Measurements from ENCODE around the gene ITGB8. TPM values are rescaled to one million over a fixed set of nuclear protein-coding genes. Genes with fewer than 3 reads are reported as not detected.

ITGB8 gene
- total RNA-seq, 1 donor from 2014 or later = 62.6 TPM

DNA sequence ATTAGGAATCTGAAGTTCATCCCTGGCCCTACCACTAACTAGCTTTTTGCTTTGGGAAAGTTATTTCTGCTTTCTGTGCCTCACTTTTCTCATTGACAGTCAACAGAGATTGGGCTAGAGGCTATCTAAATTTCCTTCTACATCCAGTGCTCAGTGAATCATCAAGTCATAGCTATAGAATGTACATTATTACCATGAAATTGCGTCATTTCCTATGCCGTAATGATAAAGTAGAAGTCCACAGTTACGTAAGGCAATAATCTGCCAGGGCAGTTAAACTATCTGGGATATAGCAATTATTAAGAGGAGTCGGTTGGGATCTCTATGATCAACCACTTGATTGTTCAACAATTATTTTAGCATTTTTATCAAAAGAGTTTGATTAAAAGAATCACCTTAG, 64.4 kb downstream of the ITGB8 start:
- peaks cover 0 to 41% of the 10 kb centered on the region in 2 donors for H3K36me3 ChIP-seq
- no peak for DNase-seq (ENCODE audit: extremely low spot score in 2 of 2)
- intact Hi-C loops (cut with DNase I) = no loop called here
- H3K27ac ChIP-seq = no peak overlapping the region
- TF ChIP-seq POLR2AphosphoS5 (IDR thresholded peaks at IDR 0.05; ENCODE audit: insufficient read depth in 1 of 2, low read depth in 1 of 2) (no peak), POLR2A (IDR thresholded peaks at IDR 0.05) (no peak)
- TF ChIP-seq, protein P1, sequence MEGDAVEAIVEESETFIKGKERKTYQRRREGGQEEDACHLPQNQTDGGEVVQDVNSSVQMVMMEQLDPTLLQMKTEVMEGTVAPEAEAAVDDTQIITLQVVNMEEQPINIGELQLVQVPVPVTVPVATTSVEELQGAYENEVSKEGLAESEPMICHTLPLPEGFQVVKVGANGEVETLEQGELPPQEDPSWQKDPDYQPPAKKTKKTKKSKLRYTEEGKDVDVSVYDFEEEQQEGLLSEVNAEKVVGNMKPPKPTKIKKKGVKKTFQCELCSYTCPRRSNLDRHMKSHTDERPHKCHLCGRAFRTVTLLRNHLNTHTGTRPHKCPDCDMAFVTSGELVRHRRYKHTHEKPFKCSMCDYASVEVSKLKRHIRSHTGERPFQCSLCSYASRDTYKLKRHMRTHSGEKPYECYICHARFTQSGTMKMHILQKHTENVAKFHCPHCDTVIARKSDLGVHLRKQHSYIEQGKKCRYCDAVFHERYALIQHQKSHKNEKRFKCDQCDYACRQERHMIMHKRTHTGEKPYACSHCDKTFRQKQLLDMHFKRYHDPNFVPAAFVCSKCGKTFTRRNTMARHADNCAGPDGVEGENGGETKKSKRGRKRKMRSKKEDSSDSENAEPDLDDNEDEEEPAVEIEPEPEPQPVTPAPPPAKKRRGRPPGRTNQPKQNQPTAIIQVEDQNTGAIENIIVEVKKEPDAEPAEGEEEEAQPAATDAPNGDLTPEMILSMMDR (IDR thresholded peaks at IDR 0.05) = no peak
- H3K9me3 ChIP-seq = no peaks in the 10 kb centered on the region
- no peak overlapping the region for H3K4me3 ChIP-seq
- peaks cover 10% of the 10 kb centered on the region for H3K4me1 ChIP-seq
- no peaks in the 10 kb centered on the region for H3K27me3 ChIP-seq

DNA sequence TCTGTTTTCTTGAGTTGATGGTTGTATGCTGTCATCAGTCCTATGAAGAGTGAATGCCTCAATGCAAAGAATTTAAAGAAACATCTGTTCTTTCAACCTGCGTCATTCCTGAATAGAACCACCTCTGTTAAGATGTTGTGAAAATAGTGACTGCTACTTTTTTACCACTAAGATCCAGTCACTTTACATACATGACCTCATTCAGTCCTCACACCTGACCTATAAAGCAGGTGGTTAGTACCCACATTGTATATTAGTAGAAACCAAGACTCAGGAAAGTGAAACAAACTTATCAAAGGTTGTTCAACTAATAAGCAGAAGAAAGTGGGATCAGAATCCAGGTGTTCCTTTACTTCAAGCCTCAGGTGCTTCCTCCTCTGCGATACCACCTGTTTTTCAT, 64.8 kb downstream of the ITGB8 start:
- Histone ChIP-seq H3K4me1 (peaks cover 10% of the 10 kb centered on the region), H3K9me3 (no peaks in the 10 kb centered on the region), H3K4me3 (no peak overlapping the region), H3K27ac (no peak overlapping the region), H3K27me3 (no peaks in the 10 kb centered on the region), H3K36me3 (peaks cover 0 to 41% of the 10 kb centered on the region in 2 donors)
- intact Hi-C loops (cut with DNase I) = no loop called here
- no peak for DNase-seq (ENCODE audit: extremely low spot score in 2 of 2)
- TF ChIP-seq POLR2A (IDR thresholded peaks at IDR 0.05) (no peak), POLR2AphosphoS5 (IDR thresholded peaks at IDR 0.05; ENCODE audit: insufficient read depth in 1 of 2, low read depth in 1 of 2) (no peak)
- TF ChIP-seq, protein P1 (IDR thresholded peaks at IDR 0.05) = no peak

DNA sequence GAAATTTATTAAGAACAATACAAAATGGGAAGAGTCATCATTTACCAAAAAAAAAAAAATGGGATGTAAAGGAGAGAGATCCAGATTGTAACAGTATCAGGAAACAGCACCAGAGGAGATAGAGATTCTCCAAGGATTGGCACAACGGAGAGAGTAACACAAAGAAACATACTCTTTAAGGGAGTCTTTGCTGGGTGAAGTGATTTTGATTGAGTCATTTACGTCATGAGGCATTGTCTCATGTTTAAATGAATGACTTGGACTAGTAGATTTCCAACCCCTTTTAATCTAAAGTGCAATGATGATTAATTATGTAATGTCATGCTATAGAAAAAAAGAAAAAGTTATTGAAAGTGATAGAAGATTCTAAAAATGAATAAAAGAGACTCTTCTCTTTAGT, 68.8 kb downstream of the ITGB8 start:
- DNase-seq (ENCODE audit: extremely low spot score in 2 of 2) = no peak
- H3K9me3 ChIP-seq = no peaks in the 10 kb centered on the region
- no peaks in the 10 kb centered on the region for H3K27me3 ChIP-seq
- H3K4me3 ChIP-seq = no peak overlapping the region
- H3K4me1 ChIP-seq = peaks cover 9% of the 10 kb centered on the region
- H3K27ac ChIP-seq = no peak overlapping the region
- TF ChIP-seq POLR2A (IDR thresholded peaks at IDR 0.05) (no peak), POLR2AphosphoS5 (IDR thresholded peaks at IDR 0.05; ENCODE audit: insufficient read depth in 1 of 2, low read depth in 1 of 2) (no peak)
- TF ChIP-seq, protein P1 (IDR thresholded peaks at IDR 0.05) = no peak
- intact Hi-C loops (cut with DNase I) = no loop called here
- H3K36me3 ChIP-seq = peaks cover 0 to 19% of the 10 kb centered on the region in 2 donors

DNA sequence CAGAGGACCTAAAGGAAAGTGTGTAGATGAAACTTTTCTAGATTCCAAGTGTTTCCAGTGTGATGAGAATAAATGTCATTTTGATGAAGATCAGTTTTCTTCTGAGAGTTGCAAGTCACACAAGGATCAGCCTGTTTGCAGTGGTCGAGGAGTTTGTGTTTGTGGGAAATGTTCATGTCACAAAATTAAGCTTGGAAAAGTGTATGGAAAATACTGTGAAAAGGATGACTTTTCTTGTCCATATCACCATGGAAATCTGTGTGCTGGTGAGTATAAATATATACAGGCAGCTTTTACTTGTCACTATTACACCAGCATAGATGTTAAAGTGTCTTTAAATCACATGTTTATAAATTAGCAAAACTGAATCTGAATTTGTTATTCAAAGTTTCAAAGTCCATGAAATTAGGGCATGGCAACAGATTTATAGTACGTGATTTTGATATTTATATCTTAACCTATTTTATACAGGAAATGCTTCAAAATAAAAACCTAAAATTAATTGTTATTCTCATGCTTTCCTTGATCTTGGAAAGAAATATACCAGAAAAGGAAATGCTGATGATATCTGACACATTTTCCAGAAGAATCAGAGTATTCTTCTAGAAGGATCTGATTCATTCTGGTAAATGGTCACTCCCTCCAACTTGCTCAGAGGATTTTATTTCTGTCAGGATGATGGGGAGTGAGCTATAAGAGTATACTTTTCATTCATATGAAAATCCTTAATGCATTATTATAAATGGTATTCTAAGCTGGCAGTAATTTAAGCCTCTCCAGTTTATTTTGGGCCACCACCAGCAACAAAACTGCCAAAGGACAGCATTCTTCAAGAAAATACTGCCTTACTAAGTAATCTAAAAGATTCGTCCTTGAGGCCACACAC, 71.4 kb downstream of the ITGB8 start:
- Histone ChIP-seq H3K4me1 (peaks cover 12% of the 10 kb centered on the region), H3K4me3 (no peak overlapping the region), H3K9me3 (no peaks in the 10 kb centered on the region), H3K27ac (peak overlapping the region; percentile 30), H3K27me3 (no peaks in the 10 kb centered on the region), H3K36me3 (peaks cover 0 to 10% of the 10 kb centered on the region in 2 donors)
- DNase-seq (ENCODE audit: extremely low spot score in 2 of 2) = no peak
- intact Hi-C loops (cut with DNase I) = no loop called here
- no peak for TF ChIP-seq POLR2A (IDR thresholded peaks at IDR 0.05)
- TF ChIP-seq POLR2AphosphoS5 (IDR thresholded peaks at IDR 0.05; ENCODE audit: insufficient read depth in 1 of 2, low read depth in 1 of 2) = no peak
- TF ChIP-seq, protein P1 (IDR thresholded peaks at IDR 0.05) = no peak

DNA sequence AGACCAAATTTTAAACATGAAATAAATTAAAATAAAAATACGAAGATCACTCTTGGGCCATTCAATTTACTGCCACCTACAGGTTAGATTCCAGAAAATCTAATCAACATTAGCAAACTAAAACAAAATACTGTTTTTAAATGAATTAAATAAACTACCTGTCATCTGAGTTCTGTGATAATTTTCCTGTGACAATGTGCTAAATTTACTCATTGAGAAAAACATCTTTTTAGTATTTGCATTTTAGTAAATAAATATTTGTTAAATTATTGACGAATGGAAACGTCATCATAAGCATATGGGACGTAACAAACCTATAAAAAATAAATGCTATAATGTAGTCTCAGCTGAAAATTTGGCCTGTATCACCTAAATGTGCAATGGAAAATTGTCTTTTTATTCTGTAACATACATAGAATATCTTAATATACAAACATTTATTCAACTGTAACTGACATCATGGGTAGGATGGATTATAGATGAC, 72.1 kb downstream of the ITGB8 start:
- TF ChIP-seq, protein P1 (IDR thresholded peaks at IDR 0.05) = no peak
- TF ChIP-seq POLR2A (IDR thresholded peaks at IDR 0.05) = no peak
- TF ChIP-seq POLR2AphosphoS5 (IDR thresholded peaks at IDR 0.05; ENCODE audit: insufficient read depth in 1 of 2, low read depth in 1 of 2) = no peak
- Histone ChIP-seq H3K4me1 (peaks cover 19% of the 10 kb centered on the region), H3K4me3 (no peak overlapping the region), H3K36me3 (peaks cover 0 to 5% of the 10 kb centered on the region in 2 donors), H3K9me3 (no peaks in the 10 kb centered on the region), H3K27me3 (no peaks in the 10 kb centered on the region), H3K27ac (peak overlapping the region; percentile 30)
- no peak for DNase-seq (ENCODE audit: extremely low spot score in 2 of 2)
- intact Hi-C loops (cut with DNase I) = no loop called here

Measured in vagina (tissue), 2 donors.